Renal cortical epithelial cell (primary cell): ENCODE measurements around the gene TEKT5. TPM values are rescaled to one million over a fixed set of nuclear protein-coding genes. Genes with fewer than 3 reads are reported as not detected.

Experiments
- DNase-seq: peaks from one replicate; pipeline ENCODE4 v3.0.0-alpha.2; 2011; ENCODE audit warnings: low read depth
- total RNA-seq: library from RNA; depleted of rRNA; stranded (reverse); fragments of >200 nt; gene quantifications from 2 replicates; pipeline ENCODE4 v1.2.3, GENCODE V29; 2014

Gene TEKT5
- total RNA-seq, 1 donor from 2014 or later = 0.25 TPM

DNA sequence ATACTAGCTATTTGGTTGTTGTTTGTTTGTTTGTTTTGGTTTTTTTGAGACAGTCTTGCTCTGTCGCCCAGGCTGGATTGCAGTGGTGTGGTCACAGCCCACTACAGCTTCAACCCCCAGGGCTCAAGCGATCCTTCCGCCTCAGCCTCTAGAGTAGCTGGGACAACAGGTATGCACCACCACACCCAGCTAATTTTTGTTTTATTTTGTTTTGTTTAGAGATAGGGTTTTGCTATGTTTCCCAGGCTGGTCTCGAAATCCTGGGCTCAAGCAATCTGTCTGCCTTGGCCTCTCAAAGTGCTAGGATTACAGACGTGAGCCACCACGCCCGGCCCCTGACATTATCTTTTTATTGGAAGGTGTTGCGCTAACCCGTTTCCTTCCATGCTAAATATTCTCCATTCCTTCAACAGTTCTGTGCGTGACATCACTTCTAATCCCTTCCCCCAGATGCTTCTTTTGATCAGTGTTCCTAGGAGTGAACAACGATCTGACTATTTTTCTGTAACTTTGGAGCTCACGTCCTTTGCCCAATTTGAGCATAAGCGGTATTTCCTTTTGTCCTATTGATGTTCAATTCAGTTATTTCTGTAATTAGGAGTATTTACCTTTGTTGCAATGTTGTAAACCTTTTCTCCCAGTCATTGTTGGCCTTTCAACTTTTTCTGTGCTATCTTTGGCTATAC lies 84.1 kb downstream of the TEKT5 start:
- no peak for DNase-seq

DNA sequence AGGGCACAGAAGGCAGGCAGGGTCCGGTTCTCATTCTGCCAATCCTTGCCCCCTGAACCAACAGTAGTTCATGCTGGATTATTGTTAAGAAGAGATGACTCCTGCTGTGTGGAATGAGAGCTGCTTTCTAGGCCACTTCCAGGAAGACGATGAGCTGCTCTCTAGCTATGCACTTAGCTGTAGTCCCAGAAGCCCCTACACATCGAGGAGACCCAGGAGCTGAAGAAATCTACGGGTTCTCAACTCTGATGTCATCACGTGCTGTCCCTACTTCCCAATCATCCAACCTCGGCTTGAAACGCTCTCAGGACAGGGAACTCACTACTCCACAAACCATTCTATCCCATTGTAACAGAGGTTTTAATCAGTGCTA lies 85.3 kb downstream of the TEKT5 start:
- no peak for DNase-seq

DNA sequence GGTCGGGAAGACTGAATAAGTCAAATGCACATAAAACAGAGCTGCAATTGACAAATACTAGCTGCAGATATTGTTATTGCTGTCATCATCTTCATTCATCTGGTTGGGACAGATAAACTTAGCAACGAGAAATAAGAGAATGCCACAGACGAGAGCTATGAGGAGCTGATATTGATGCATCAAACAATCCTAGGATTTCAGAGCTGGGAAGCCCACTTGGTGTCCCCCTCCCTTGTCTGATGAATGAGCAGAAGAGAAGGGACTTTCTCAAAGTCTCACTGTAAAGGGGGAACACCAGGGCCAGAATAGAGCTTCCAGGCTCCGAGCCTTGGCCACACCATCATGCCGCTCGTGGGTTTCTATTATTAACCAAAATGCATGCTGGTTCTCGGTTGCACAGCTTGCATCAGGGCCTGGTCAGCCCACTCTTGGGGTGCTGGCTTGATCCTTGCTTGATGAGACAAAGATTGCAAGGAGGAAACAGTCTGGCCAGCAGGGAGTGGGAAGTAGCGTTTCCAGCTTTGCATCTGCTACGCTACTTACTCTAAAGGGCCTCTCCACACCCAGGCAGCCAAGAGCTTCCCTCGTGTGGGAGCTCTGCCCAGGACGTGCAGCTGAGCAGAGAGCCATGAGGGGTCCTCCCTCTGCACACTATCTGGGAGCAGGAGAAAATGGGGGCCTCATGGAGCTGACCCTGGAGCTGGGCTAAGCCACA lies 85.9 kb downstream of the TEKT5 start:
- DNase-seq = no peak

DNA sequence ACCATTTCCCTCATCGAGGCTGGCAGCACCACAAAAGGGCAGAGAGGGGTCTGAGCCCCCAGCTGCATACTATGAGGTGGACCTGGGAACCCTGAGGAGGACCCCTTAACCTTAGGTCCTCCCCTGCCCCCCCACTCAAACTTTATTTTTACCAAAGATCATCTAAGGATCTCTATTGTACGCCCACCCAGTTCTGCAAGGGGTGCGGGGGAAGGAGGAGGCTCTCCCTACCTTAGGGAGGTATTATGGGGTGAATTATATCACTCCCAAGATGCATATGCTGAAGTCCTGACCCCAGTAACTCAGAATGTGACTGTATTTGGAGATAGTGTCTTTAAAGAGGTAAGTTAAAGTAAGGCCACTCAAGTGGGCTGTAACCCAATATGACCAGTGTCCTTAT lies 87.6 kb downstream of the TEKT5 start:
- no peak for DNase-seq

DNA sequence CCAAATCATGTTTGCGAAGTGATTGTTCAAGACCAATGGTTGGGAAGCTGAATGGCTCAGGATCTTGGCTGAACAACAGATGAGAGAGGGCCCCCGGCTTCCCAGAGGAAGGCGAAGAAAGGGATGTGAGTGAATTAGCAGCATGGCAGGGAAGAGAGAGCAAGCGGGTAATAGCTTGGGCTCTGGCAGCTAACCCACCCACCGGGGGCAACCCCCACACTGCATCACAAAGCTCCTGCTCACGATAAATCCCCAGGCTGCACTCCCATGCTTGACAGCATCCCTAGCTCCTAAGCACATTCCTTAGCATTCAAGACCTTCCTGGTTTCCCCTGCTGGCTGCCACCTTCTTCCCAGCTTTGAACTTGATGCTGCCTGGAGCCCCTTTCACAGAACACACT lies 88.1 kb downstream of the TEKT5 start:
- DNase-seq = no peak

DNA sequence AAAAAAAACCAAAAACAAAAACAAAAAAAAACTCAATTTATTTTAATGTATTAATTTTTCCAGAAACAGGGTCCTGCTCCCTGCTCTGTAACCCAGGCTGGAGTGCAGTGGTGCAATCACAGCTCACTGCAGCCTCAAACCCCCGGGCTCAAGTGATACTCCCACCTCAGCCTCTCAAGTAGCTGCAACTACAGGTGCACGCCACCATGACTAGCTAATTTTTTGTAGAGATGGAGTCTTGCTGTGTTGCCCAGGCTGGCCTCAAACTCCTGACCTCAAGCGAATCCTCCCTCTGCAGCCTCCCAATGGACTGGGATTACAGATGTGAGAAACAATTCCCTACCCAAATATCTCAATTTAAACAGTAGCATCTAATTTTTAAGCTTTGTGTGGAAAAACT lies 89.1 kb downstream of the TEKT5 start:
- no peak for DNase-seq

DNA sequence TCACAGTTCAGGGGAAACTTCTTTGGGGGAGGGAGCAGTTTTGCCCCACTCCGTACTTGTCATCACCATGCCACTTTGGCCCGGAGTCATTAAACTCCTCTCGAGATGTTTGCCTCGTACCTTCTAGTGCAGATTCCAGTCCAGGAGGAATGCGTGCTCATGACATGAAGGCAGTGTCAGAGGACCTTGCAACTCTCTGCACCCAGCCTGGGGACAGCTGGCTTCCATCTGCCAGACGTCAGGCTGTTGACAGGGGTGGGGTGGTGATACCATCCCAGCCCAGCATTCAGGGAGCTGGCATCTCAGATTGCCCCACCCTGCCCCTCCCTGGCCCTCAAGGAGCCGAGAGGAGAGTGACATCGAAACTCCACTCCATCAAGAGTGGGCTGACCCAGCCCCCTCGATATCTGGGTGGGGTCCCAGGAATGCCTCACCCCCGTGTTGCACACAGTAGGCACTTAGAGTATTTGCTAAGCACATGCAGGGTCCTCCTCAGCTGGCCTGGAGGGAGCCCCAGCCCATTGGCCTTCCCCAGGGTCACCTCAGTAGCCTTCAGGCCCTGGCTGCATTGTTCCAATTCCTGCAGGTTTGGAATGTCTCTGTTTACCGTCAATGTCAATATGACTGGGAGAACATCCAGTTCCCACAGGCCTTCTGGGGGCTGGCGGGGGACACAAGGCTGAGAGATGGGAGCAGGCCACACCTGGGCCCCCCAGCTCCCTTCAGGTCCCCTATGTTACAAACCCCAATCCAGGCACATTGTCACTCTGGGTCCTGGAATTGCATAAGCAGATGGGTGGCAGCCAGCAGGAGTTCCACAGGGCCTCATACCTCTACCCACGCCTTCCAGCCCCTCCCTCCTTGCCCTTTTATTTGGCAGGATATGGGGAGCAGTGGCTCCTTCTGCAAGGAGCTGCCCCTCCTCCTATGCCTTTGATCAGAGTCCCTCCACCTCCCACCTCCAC lies 93.0 kb downstream of the TEKT5 start:
- no peak for DNase-seq

DNA sequence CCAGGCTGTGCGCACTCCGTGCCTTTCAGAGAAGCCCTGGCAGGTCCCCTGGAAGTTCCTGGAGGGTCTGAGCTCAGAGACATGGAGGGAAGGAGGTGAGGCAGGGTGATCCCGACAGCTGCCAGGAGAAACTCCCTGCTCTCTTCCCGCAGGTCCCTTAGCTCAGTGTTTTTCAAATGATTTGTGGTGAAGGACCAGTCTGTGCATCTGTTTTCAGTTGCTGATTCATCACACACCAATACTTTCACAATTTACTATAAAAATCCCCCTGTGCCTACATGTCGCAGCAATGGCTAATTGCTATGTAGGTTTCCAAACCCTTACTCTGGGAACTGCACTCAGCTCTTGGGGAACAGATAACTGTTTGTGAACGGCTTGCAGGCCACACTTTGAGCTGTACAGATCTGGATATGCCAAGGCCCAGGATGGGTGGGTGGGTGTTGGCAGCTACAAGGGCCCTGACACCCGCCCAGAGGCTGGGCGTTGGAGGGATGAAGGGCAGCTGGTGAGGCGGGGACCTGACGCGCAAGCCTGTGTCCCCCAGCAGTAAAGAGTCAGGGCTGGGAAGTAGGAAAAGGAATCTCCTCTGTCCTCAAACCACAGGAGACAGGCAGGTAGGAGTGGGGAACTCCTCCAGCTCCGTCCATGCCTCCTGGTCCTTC lies 93.8 kb downstream of the TEKT5 start:
- no peak for DNase-seq

DNA sequence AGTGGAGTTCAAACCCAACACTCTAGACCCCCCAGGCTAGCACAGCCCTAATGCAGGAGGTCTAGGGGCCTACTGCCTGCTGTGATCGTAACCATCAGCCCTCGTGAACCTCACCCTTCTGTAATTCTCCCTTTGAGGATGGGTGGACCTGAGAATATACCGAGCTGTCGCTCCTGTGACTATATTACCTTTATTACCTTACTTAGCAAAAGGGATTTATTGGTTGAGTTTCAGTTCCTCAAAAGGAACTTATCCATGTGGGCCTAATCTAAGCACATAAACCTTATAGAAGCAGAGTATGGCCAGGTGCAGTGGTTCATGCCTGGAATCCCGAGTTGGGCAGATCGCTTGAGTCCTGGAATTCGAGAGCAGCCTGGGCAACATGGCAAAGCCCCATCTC lies 95.1 kb downstream of the TEKT5 start:
- DNase-seq = no peak

DNA sequence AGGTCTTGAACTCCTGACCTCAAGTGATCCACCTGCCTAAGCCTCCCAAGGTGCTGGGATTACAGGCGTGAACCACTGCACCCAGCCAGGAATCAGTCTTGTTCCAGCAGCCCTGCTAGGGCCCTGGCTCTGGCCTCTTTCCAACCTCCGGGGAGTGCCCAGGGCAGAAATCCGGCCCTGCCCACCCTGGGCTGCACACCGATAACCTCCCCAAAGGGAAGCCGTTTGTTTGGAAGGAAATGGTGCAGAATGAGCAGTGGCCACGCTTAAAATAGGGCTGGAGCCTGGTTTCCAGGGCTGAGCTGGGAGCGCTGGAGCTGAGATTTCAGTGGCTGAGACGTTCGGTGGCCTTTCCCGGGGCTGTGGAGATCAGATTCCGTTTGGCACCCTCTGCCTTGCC lies 96.6 kb downstream of the TEKT5 start:
- DNase-seq = no peak

DNA sequence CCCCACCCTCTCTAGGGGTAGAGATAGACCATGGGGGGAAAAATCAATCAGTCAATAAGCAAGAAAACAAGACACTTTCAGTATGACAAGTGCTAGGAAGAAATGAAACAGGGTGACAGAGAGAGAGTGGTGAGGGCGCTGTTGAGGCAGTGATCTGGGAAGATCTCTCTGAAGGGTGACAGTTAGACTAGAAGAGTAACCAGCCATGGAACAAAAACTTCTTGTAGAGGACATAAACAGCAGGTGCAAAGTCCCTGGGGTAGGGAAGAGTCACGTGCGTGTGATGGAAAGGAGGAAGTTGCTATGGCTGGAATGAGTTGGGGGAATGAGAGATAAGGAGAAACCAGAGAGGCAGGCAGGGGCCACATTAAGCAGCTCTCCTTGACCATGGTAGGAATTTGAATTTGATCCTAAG lies 97.5 kb downstream of the TEKT5 start:
- DNase-seq = no peak

DNA sequence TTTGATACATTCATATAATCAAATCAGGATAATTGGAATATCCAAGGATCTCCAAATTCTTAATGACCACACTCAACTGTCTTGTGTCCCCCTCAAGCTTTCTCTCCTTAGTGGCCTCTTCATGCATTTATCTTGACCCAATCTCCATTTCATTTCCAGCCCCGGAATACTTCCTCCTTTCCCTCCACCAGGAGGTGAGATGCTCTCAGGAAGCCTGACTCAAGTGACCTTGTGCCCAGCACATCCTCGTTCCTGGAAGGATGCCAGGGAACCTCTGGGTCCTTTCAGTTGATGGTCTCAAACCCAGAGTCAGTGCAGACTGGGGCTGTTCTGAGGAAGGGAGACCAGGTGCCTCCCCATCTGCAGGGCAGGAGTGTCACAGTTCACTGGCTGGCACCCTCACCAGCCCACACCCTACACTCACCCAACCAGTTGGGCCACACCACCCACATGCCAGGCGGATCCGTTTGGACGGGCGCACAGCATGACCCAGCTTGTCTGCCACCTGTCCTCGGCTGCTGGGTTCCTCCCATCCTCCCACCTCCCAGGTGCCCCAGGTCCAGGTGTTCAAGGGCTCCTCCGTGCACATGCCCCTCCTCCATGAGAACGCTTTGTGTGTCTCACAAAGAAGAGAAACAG lies 100.3 kb downstream of the TEKT5 start:
- peak; percentile 17 for DNase-seq

DNA sequence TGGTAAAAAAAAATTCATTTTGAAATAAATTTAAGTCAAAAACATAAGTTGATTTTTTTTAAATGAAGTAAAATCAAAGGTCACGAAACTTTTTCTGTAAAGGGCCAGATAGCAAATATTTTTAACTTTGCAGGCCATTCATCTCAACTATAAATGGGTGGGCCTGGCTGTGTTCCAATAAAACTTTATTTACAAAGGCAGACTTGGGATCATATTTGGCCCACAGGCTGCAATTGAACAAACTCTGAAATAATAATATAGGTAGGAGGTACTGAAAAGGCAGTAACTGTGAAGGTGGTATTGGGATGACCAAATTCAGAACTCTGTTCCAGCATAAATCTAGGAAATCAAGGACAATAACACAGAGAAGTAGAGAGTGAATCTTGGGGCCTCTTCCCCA lies 102.1 kb downstream of the TEKT5 start:
- DNase-seq = no peak

DNA sequence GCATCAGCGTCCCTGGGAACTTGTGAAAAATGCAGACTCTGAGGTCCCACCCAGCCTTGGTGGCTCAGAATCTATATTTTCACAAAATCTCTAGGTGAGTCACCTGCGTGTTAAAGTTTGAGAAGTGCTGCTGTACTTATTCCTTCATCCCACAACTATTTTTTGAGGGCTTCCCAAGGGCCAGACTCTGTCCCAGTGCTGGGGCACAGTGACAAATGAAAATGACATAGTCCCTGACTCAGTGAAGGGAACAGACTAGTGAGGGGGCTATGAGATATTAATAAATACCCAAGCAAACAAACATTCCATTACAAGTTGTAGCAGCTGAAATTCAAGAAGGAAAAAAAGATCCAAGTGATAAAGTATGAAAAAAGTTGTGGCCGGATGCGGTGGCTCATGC lies 104.4 kb downstream of the TEKT5 start:
- no peak for DNase-seq

DNA sequence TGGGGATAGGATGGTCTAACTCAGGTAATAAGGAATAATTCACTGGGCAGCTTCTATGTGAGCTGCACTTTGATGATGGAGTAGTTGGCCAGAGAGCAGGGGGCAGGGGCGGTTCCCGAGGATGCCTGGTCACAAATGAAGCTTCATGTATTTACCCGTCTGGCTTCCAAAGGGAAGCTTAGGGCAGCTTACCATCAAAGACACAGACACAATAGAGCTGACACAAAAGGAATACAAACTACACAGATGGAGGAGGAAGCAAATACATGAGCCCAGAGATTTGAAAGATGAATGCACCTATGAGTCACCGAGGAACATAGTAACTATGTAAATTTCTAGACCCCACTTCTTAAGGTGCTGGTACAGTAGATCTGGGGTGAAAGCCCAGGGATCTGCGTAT lies 105.6 kb downstream of the TEKT5 start:
- no peak for DNase-seq

DNA sequence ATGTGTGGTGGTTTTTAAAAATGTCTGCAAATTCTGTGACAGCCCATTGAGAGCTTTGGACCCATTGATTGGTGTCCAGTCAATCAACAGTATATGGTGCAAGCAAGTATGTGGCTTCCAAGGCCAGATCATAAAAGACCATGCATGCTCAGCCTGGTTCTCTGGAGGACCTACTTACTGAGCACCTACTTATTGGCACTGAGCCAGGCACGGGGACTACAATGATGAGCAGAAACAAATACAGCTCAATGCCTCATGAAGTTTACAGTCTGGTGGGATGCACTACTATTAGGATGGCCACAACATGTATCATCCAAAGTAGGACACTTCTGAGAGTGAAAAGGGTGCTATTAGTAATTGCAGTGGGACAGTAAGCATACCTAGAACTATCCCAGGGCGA lies 107.1 kb downstream of the TEKT5 start:
- no peak for DNase-seq

DNA sequence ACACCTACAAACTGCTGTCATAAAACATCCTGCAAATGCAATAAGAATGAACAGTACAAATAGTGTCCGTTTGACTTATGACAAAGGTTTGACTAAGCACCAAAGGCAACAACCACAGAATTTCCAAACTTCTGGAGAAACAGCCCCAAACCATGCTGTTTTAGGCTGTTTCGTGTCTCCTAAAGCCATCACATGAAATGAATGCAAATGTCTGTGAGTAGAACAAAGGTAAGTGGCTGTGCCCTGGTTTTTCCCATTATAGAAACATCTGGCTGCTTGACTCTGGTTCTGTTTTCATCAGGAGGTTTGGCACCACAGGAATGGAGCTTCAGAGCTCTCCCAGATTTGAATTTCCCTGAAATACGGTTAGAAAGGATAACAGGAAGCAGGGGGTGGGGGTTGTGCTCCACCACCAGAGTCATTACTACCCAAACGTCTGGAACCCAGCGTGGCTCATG lies 109.7 kb downstream of the TEKT5 start:
- no peak for DNase-seq

DNA sequence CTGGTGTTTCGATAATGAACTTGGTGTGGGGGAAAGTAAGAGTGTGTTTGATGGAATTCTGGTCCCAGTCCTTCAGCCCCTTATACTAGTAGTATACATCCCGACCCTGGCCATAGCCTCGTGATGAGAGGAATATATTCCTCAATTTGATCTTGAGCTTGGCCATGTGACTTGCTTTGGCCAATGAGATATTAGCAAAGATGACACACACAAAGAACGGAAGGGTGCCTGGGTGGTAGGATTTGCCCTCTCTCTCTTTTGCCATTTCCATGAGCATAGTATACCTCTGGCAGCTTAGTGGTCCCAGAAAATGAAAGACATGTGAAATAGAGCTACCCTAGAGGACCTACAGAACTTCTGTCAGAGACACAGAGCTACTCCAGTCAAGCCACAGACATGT lies 111.5 kb downstream of the TEKT5 start:
- DNase-seq = no peak

DNA sequence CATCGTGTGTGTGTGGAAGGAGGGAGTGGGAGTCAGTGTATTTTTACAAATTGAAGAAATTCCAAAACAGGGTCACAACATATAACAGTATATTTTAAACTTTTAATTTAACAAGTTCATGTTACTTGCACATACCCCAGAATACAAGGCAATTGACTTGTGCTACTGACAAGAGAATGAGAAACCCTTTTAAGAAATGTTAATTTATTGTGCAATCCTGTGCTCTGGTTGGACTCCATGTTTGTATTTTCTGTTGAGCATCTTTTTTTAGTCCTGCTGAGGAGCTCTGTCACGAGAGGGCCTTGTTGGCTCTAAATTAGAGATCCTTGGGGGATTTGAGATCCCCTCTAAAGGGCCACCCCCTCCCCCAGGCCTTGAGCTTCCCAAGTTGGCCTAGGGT lies 113.2 kb downstream of the TEKT5 start:
- DNase-seq = peak; percentile 13

DNA sequence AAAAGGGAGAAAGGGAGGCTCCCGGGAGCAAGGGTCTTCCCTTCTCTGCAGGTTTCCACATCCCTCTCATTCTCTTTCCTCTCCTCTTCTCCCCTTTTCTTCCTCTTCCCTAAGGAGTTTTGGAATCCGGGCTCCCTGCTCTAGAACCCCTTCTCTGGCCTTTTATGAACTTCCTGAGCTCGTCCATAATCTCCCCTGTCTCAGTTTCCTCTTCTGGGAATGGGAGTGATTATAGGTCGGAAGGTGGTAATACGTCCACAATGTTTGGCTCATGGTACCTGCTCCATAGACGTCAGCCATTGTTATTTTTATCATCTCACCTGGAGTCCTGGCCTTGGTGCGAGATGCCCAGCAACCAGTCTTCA lies 113.9 kb downstream of the TEKT5 start:
- no peak for DNase-seq
